Activated naive CD4-positive, alpha-beta T cell treated with anti-CD3 and anti-CD28 coated beads, Interleukin-2, amount 50 U/mL, for 16 hours (primary cell): ENCODE results near the gene SH3BP5.
A peak's percentile ranks its signal among the peaks of the same experiment; 100 is the strongest.

Experiments used
- DNase-seq: peaks from one replicate; pipeline ENCODE4 v3.0.0-alpha.2; 2020

The SH3BP5 gene

GRCh38 chr3:15292765-15293522, 39.4 kb downstream of the SH3BP5 start:
- DNase-seq = no peak

- DNase-seq = peak; percentile 45
Observed at GRCh38 chr3:15291589-15292541, 40.5 kb downstream of the SH3BP5 start.

GRCh38 chr3:15290736-15291135, 41.6 kb downstream of the SH3BP5 start:
- no peak for DNase-seq

GRCh38 chr3:15289661-15290060, 42.7 kb downstream of the SH3BP5 start:
- no peak for DNase-seq

- no peak for DNase-seq
Observed at GRCh38 chr3:15288331-15289035, 43.9 kb downstream of the SH3BP5 start.

GRCh38 chr3:15287565-15288330, 44.6 kb downstream of the SH3BP5 start:
- DNase-seq = no peak

- no peak for DNase-seq
Observed at GRCh38 chr3:15286022-15286421, 46.4 kb downstream of the SH3BP5 start.

GRCh38 chr3:15284121-15284889, 48.1 kb downstream of the SH3BP5 start:
- DNase-seq = no peak

- DNase-seq = no peak
Observed at GRCh38 chr3:15283702-15284101, 48.7 kb downstream of the SH3BP5 start.

- no peak for DNase-seq
Observed at GRCh38 chr3:15281817-15282216, 50.6 kb downstream of the SH3BP5 start.

GRCh38 chr3:15280853-15281532, 51.4 kb downstream of the SH3BP5 start:
- DNase-seq = no peak

GRCh38 chr3:15279671-15280402, 52.5 kb downstream of the SH3BP5 start:
- no peak for DNase-seq

- DNase-seq = no peak
Observed at GRCh38 chr3:15279205-15279604, 53.2 kb downstream of the SH3BP5 start.

GRCh38 chr3:15277861-15278500, 54.4 kb downstream of the SH3BP5 start:
- no peak for DNase-seq

- no peak for DNase-seq
Observed at GRCh38 chr3:15276028-15276724, 56.2 kb downstream of the SH3BP5 start.

GRCh38 chr3:15273227-15273626, 59.2 kb downstream of the SH3BP5 start:
- no peak for DNase-seq

GRCh38 chr3:15272426-15273196, 59.8 kb downstream of the SH3BP5 start:
- no peak for DNase-seq

GRCh38 chr3:15271785-15272381, 60.5 kb downstream of the SH3BP5 start:
- peak; percentile 74 for DNase-seq
